Central memory CD8-positive, alpha-beta T cell (primary cell): ENCODE data around the gene ARHGEF17.

Experiments used
- ATAC-seq: fragments of 150-1000 bp; cut with Tn5 transposase; replicated peaks from 2 replicates; pipeline ENCODE4 v1.10.0; 2022; ENCODE audit warnings: mild to moderate bottlenecking, moderate FRiP score, moderate number of reproducible peaks; ENCODE audit not compliant: poor library complexity, severe bottlenecking; ENCODE audit errors: extremely low read depth
- DNase-seq, 2 donors: peaks; one replicate each; pipeline ENCODE4 v3.0.0; 2021; ENCODE audit warnings: low spot score in 2 of 2
- H3K27ac Mint-ChIP-seq: one replicate; pipeline ENCODE4 v1.8.0; 2022; ENCODE audit warnings: low read depth, mild to moderate bottlenecking, moderate library complexity, mixed read lengths
- H3K27me3 Mint-ChIP-seq: one replicate; pipeline ENCODE4 v1.8.0; 2022; ENCODE audit warnings: mixed read lengths
- H3K36me3 Mint-ChIP-seq: one replicate; pipeline ENCODE4 v1.8.0; 2022; ENCODE audit warnings: mild to moderate bottlenecking, moderate library complexity, mixed read lengths; ENCODE audit not compliant: insufficient read depth
- H3K4me1 Mint-ChIP-seq: one replicate; pipeline ENCODE4 v1.8.0; 2022; ENCODE audit warnings: mixed read lengths
- H3K4me3 Mint-ChIP-seq: one replicate; pipeline ENCODE4 v1.8.0; 2022; ENCODE audit warnings: mild to moderate bottlenecking, moderate library complexity, mixed read lengths
- H3K9me3 Mint-ChIP-seq: one replicate; pipeline ENCODE4 v1.8.0; 2022; ENCODE audit warnings: mixed read lengths

The ARHGEF17 gene

DNA sequence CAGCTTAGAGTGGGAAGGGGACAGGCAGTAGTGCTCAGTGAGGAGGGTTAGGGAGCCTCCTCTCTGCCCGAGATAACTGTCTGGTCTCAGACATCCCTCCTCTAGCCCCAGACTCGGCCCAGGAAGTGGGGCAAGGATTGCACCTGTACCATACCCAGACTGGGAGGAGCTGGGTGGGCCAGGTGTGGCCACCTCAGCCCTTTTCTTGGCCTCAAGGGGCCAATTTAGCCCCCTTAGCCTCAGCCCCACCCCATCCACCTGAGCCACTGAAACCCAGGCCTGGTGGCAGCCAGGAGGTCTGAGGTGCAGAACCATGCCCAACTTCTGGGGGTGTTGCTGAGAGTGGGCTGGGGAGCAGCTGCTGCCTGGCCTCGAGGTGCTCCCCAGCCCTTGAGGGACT lies 74.7 kb downstream of the ARHGEF17 start:
- Mint-ChIP-seq H3K4me3 (no peak overlapping the region), H3K27ac (peak overlapping the region; percentile 80), H3K9me3 (no peaks in the 10 kb centered on the region), H3K27me3 (no peaks in the 10 kb centered on the region), H3K4me1 (peaks cover 70% of the 10 kb centered on the region), H3K36me3 (peaks cover 46% of the 10 kb centered on the region)
- DNase-seq (no peak), ATAC-seq (no peak)

DNA sequence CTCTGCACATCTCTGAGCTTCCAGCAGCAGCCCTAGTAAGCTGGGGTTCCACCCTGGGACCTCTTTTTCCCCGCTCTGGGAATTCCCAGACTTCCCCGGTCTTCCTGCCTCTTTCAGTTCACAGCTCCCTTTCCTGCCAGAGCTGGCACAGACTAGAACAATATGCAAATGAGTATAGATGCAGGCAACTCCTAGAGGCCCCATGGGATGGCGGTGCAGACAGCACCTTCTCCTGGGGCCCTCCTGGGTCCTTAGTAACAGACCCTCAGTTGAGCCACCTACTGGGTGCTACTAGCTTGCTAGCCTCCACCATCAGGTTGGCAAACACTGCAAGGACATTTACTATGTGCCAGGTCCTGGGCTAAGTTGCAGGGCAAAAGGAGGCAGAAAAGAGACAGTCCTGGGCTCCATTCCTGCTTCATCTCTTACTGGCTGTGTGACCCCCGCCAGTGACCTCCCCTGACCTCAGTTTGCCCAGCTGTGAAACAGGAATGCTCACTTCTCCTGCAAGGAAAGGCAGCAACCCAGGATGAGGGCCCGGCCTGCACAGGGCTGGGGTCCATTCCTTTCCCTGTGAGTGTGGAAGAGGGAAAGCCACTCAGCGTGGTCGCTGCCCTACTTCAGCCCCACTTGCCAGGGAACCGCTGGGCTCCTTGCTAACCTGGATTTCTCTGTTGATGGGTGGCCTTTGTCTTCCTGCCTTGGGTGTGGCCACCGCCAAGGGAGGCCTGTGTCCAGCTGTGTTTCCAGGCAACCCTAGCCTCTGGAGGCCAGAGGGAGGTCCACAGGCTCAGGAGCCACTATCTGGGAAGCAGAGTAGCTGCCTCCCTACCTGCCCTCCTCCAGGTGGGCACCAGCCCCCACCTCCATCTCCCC lies 75.4 kb downstream of the ARHGEF17 start:
- Mint-ChIP-seq H3K4me1 (peaks cover 70% of the 10 kb centered on the region), H3K27ac (peak overlapping the region; percentile 68), H3K27me3 (no peaks in the 10 kb centered on the region), H3K36me3 (peaks cover 45% of the 10 kb centered on the region), H3K9me3 (no peaks in the 10 kb centered on the region), H3K4me3 (no peak overlapping the region)
- DNase-seq (no peak), ATAC-seq (no peak)

DNA sequence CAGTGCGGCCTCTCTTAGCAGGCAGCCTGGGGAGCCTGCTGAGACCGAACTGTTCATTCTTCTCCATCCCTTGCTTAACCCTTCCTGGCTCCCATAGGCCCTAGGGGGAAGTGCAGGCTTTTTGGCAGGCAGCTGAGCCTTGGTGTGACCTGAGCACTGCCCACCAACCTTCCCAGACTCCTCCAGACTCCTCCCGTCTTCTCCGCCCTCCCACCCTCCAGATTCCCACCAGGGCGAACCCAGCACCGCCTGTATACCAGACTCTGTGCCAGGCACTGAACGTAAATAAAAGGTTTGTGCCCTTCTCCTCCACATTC lies 76.0 kb downstream of the ARHGEF17 start:
- Mint-ChIP-seq H3K36me3 (peaks cover 45% of the 10 kb centered on the region), H3K9me3 (no peaks in the 10 kb centered on the region), H3K27ac (peak overlapping the region; percentile 68), H3K4me1 (peaks cover 69% of the 10 kb centered on the region), H3K4me3 (no peak overlapping the region), H3K27me3 (no peaks in the 10 kb centered on the region)
- DNase-seq (no peak), ATAC-seq (no peak)

DNA sequence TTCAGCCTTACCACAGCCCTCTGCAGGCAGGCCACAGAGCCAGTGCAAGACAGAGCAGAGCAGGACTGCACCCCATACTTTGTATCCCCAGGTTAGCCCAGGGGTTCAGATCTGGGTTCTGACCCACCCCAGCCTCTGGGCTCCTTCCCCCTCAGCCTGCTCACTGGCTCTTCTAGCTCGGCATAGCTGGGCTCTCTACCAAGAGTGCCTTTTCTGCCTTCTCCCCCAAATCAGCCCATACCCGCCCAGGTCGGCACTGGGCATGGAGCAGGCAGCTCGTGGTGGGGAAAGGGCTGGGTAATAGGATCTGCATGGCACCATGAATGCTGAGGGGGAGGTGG lies 76.4 kb downstream of the ARHGEF17 start:
- Mint-ChIP-seq H3K27me3 (no peaks in the 10 kb centered on the region), H3K9me3 (no peaks in the 10 kb centered on the region), H3K36me3 (peaks cover 44% of the 10 kb centered on the region), H3K27ac (peak overlapping the region; percentile 68), H3K4me1 (peaks cover 72% of the 10 kb centered on the region), H3K4me3 (no peak overlapping the region)
- DNase-seq: no peak
- ATAC-seq: no peak

DNA sequence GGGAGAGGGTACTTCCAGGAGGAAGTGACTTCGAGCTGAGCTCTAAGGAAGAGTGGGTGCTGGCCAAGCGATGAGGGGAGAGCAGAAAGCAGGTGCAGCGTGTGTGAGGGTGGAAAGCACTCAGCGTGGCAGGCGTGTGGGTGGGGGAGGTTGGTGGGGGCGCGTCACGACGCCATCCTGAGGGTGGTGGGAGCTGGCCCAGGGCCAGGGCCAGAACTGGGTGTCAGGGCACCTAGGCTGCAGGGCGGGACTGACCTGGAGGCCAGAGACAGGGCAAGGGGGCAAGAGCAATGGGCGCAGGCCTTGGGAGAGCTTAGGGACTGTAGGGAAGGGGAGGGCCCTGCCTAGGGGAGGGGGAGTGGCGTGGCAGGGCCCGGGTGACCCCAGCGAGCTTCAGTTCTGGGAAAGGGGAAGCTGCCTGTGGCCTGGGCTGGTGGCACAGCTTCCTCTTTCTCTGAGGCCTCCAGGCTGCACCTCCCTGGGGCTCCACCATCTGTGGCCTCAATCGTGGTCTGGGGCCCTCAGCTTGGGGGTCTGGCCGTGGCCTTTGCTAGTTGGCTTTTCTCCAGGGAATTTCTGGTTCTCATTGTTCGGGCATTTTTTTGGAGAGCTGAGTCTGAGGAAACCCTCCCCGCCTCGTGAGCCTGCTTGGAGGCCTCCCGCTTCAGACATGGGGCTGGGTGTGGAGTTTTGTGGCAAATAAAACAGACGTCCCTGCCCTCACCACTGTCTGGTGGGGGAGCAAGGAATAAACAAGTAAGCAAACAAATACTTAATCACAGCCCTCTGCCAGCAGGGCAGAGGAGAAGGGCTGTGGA lies 77.0 kb downstream of the ARHGEF17 start:
- H3K4me1 Mint-ChIP-seq: peaks cover 72% of the 10 kb centered on the region
- peak; percentile 28 for ATAC-seq
- H3K9me3 Mint-ChIP-seq: no peaks in the 10 kb centered on the region
- peaks cover 44% of the 10 kb centered on the region for H3K36me3 Mint-ChIP-seq
- H3K27me3 Mint-ChIP-seq: no peaks in the 10 kb centered on the region
- no peak for DNase-seq
- H3K27ac Mint-ChIP-seq: peak overlapping the region; percentile 68
- no peak overlapping the region for H3K4me3 Mint-ChIP-seq

DNA sequence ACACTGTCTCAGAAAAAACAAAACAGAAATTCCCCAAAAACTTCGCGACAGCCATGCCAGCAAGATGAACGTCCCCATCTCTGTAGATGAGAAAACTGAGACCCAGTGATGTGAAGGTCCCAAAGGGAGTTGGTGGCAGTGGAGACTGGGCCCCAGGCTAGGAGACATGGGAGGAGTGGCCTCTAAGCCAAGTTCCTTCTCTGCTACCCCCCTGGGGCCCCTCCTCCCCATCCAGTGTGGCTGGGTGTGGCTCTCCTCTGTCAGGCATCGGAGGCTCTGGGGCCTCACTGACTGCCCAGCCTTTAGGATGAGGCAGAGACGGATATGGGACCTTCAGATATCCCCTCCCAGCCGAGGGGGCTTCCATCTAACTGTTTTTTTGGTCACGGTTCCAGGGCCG lies 77.9 kb downstream of the ARHGEF17 start:
- H3K27me3 Mint-ChIP-seq: no peaks in the 10 kb centered on the region
- H3K36me3 Mint-ChIP-seq: peaks cover 43% of the 10 kb centered on the region
- no peak for ATAC-seq
- no peak overlapping the region for H3K4me3 Mint-ChIP-seq
- H3K9me3 Mint-ChIP-seq: no peaks in the 10 kb centered on the region
- H3K27ac Mint-ChIP-seq: peak overlapping the region; percentile 68
- peaks cover 73% of the 10 kb centered on the region for H3K4me1 Mint-ChIP-seq
- DNase-seq: no peak

DNA sequence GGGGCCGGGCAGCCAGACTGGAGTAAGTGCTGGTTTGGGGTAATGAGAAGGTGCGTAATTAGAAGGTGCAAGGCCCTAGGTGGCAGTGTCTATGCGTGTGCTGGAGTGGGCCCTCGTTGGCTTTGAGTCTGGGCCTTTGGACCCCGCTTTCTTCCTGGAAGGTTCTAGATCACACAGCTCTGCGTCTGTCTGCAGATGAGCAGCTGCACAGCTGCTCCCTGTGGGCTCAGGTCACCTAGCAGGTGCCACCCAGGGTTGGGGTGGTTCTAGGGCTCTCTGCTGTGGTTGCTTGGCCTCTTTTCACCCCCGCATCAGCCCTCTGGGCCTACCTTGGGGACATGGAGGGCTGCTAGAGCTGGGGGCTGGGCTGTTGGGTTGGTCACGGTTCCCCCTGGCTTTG lies 78.5 kb downstream of the ARHGEF17 start:
- ATAC-seq (no peak), DNase-seq (no peak)
- H3K27me3 Mint-ChIP-seq: no peaks in the 10 kb centered on the region
- no peaks in the 10 kb centered on the region for H3K9me3 Mint-ChIP-seq
- H3K4me1 Mint-ChIP-seq: peaks cover 69% of the 10 kb centered on the region
- peaks cover 43% of the 10 kb centered on the region for H3K36me3 Mint-ChIP-seq
- peak overlapping the region; percentile 68 for H3K27ac Mint-ChIP-seq
- no peak overlapping the region for H3K4me3 Mint-ChIP-seq

DNA sequence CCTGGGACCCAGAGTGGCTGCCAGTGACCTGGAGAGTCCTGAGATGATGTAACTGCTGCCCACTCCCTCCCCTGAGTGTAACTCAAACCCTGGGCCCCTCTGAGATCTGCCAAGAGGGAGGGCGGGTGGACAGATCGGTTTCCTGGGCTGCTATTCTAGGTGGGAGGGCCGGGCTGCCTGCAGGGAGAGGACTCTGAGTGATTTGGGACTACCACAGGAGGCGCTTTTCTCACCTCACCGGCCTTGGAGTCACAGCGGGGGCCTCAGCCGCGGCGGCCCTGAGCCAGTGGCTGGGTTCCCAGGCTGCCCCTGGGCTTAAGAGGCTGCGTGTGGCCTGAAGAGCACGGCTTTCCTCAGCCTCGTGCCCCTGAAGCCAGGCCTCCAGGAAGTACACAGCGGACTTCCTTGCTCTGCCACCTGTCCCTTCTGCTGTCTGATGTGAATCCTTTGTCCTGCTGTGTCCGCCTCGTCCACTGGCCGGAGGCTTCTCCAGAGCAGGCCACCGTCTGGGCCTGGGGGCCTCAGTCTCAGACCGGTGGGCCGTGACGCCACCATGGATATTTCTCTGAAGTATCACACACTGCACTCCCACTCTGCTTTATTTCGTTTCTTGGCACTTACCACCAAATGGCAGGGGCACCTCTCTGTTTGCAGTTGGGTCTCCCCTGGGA lies 79.7 kb downstream of the ARHGEF17 start:
- Mint-ChIP-seq H3K36me3 (peaks cover 45% of the 10 kb centered on the region), H3K27ac (peak overlapping the region; percentile 89), H3K9me3 (no peaks in the 10 kb centered on the region), H3K4me1 (peaks cover 61% of the 10 kb centered on the region), H3K4me3 (peak overlapping the region; percentile 50), H3K27me3 (no peaks in the 10 kb centered on the region)
- DNase-seq (no peak), ATAC-seq (no peak)

DNA sequence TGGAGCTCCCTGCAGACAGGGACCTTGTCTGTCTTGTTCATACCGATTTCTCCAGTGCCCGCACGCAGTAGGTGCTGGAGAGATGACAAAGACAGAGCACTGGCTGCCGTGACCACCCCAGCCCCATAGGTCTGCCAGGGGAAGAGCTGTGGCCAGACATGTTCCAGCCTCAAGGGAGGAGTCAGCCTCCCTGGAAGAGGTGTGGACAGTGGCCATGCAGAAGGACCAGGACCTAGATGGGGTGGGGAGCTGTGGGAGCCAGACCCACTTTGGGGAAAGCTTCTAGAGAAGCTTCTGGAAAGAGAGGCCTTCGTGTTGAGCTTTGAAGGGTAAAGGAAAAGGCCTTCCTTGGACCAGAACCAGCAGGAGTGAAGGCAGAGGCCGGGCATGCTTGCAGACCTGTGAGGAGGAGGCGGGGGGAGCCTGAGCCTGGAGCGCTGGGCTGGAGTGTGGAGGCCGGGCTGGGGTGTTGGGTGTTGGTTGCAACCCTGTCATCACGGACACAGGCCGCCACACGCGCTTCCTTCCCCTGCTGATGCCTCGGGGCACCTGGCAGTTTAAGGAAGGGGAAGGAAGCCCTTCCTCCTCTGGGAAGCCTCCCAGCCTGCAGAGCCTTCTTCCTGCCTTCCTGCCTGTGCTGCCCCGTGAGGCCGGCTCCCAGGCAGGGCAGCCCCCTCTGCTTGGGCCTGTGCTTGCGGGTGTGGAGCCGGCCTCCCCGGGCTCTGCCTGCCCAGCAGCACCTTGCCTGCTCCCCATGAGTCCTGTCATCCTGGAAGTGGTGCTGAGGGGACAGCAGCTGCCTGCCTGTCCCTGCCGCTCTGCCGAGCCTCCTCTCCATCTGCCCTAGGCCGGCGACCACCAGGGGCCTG lies 80.4 kb downstream of the ARHGEF17 start:
- ATAC-seq: no peak

DNA sequence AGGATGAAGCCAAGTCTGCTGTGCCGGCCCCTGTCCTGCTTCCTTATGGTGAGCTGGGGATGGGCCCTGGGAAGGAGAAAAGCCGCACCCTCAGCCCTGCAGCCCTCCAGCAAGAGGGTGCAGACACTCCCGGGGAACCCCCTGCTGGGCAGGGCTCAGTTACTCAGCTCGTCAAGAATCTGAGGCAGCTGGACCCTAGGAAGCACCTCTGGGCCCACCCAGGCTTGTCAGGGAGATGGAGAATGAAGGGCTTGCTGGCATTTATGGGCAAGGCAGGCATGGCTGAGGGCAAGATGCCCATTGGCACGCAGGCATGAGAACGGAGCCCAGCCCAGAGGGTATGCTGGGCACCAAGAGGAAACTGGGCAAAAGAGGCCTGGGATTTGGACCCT lies 81.1 kb downstream of the ARHGEF17 start:
- H3K27ac Mint-ChIP-seq: peak overlapping the region; percentile 75

More for the DNA sequence above, 80.4 kb downstream of the ARHGEF17 start:
- Mint-ChIP-seq H3K9me3 (no peaks in the 10 kb centered on the region), H3K27ac (peak overlapping the region; percentile 89), H3K4me3 (peak overlapping the region; percentile 50), H3K27me3 (no peaks in the 10 kb centered on the region), H3K36me3 (peaks cover 43% of the 10 kb centered on the region), H3K4me1 (peaks cover 55% of the 10 kb centered on the region)
- DNase-seq: no peak

DNA sequence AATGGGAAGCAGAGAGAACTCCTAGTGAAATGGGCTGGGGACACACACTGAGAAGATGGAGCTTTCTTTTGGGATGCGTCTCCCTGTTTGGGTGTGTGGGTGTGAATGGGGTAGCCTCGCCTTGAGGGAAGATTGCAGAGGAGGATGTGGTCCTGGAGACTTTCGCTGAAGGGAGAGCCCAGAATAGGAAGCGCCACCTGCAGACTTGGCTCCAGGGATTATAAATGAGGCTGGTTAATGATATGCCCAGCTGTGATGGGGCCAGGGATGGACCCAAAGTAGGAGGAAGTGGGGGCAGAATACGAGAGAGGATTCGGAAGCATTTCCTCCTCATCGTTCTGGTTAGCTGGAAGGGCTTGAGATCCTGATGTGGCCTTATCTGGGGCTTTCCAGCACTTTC lies 81.8 kb downstream of the ARHGEF17 start:
- ATAC-seq: no peak

More for the DNA sequence above, 81.1 kb downstream of the ARHGEF17 start:
- H3K4me1 Mint-ChIP-seq: peaks cover 49% of the 10 kb centered on the region
- H3K27me3 Mint-ChIP-seq: no peaks in the 10 kb centered on the region
- H3K36me3 Mint-ChIP-seq: peaks cover 41% of the 10 kb centered on the region
- H3K9me3 Mint-ChIP-seq: no peaks in the 10 kb centered on the region
- no peak for DNase-seq
- H3K4me3 Mint-ChIP-seq: no peak overlapping the region
- ATAC-seq: no peak

More for the DNA sequence above, 81.8 kb downstream of the ARHGEF17 start:
- no peak overlapping the region for H3K4me3 Mint-ChIP-seq
- H3K9me3 Mint-ChIP-seq: no peaks in the 10 kb centered on the region
- DNase-seq: no peak
- peaks cover 42% of the 10 kb centered on the region for H3K36me3 Mint-ChIP-seq
- peaks cover 41% of the 10 kb centered on the region for H3K4me1 Mint-ChIP-seq
- H3K27ac Mint-ChIP-seq: peak overlapping the region; percentile 75
- H3K27me3 Mint-ChIP-seq: no peaks in the 10 kb centered on the region
